ACC112 (cell line): ENCODE data around the gene ANKRD27.
"Not testable (repeated sequence)": the region's sequence is repeated elsewhere in the genome, so short reads cannot be mapped to it uniquely, and the experiment has no call there.

ENCODE experiments used
- H2AFZ ChIP-seq: fragments of 200-600 bp; sonication (generic); one replicate; pipeline ENCODE4 v1.6.0; 2017; ENCODE audit warnings: antibody characterized with exemption, low read length; ENCODE audit not compliant: unreplicated experiment
- H3K27ac ChIP-seq: fragments of 200-600 bp; sonication (generic); 2 replicates; pipeline ENCODE4 v1.5.1; 2014; ENCODE audit warnings: low read depth, mild to moderate bottlenecking, antibody characterized with exemption, low read length, moderate library complexity
- H3K27me3 ChIP-seq: fragments of 200-600 bp; sonication (generic); 2 replicates; pipeline ENCODE4 v1.6.1; 2014; ENCODE audit warnings: mild to moderate bottlenecking, antibody characterized with exemption, low read length, moderate library complexity, mixed read lengths; ENCODE audit not compliant: insufficient read depth
- H3K36me3 ChIP-seq: fragments of 200-600 bp; sonication (generic); 2 replicates; pipeline ENCODE4 v1.6.1; 2016; ENCODE audit warnings: mild to moderate bottlenecking, antibody characterized with exemption, low read length, moderate library complexity, mixed read lengths; ENCODE audit not compliant: insufficient read depth
- H3K4me1 ChIP-seq: fragments of 200-600 bp; sonication (generic); one replicate; pipeline ENCODE4 v1.6.1; 2016; ENCODE audit warnings: low read length, mixed read lengths; ENCODE audit not compliant: insufficient read depth, unreplicated experiment, control insufficient read depth
- H3K4me3 ChIP-seq: fragments of 200-600 bp; sonication (generic); 2 replicates; pipeline ENCODE4 v1.5.1; 2014; ENCODE audit warnings: mild to moderate bottlenecking, low read depth, low read length
- H3K79me2 ChIP-seq: fragments of 200-600 bp; sonication (generic); one replicate; pipeline ENCODE4 v1.6.0; 2016; ENCODE audit warnings: low read length; ENCODE audit not compliant: control insufficient read depth, unreplicated experiment, insufficient read depth

Gene ANKRD27

GRCh38 chr19:32652894-32653598 is 21.9 kb downstream of the ANKRD27 start:
- no peaks in the 10 kb centered on the region for H3K36me3 ChIP-seq
- H3K27me3 ChIP-seq: no peaks in the 10 kb centered on the region
- H3K27ac ChIP-seq: no peak overlapping the region
- H3K4me1 ChIP-seq: no peaks in the 10 kb centered on the region
- H2AFZ ChIP-seq: no peak overlapping the region
- H3K4me3 ChIP-seq: no peak overlapping the region
- no peaks in the 10 kb centered on the region for H3K79me2 ChIP-seq

DNA sequence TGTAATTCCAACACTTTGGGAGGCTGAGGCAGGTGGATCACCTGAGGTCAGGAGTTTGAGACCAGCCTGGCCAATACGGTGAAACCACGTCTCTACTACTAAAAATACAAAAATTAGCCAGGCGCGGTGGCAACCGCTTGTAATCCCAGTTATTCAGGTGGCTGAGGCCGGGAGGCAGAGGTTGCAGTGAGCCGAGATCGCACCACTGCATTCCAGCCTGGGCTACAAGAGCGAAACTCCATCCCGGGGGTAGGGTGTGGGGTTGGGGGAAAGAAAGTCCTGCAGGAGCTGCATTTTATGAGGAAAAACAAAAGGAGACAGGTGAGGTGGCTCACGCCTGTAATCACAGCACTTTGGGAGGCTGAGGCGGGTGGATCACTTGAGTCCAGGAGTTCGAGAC is 22.6 kb downstream of the ANKRD27 start:
- not testable (repeated sequence) for H3K36me3 ChIP-seq, H3K4me1 ChIP-seq, H3K79me2 ChIP-seq, H3K27ac ChIP-seq, H2AFZ ChIP-seq, H3K27me3 ChIP-seq, H3K4me3 ChIP-seq

- no peaks in the 10 kb centered on the region for H3K4me1 ChIP-seq
- no peak overlapping the region for H2AFZ ChIP-seq
- H3K27ac ChIP-seq: no peak overlapping the region
- no peaks in the 10 kb centered on the region for H3K79me2 ChIP-seq
- H3K4me3 ChIP-seq: no peak overlapping the region
- no peaks in the 10 kb centered on the region for H3K27me3 ChIP-seq
- H3K36me3 ChIP-seq: no peaks in the 10 kb centered on the region
Measured at GRCh38 chr19:32651729-32652140, 23.2 kb downstream of the ANKRD27 start.

DNA sequence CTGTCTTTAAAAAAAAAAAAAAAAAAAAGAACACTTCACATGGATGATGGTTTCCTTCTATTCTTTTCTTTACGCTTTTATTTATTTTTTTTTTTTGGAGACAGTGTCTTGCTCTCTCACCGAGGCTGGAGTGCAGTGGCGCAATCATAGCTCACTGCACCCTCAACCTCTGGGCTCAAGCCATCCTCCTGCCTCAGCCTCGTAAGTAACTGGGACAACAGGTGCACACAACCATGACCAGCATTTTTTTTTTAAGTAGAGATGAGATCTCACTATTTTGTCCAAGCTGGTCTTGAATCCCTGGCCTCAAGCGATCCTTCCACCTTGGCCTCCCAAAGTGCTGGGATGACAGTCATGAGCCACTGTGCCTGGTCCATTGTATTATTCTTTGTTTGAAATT is 24.3 kb downstream of the ANKRD27 start:
- H3K36me3 ChIP-seq: no peaks in the 10 kb centered on the region
- H3K4me1 ChIP-seq: no peaks in the 10 kb centered on the region
- no peaks in the 10 kb centered on the region for H3K27me3 ChIP-seq
- H3K27ac ChIP-seq: no peak overlapping the region
- H3K4me3 ChIP-seq: no peak overlapping the region
- H2AFZ ChIP-seq: no peak overlapping the region
- no peaks in the 10 kb centered on the region for H3K79me2 ChIP-seq

DNA sequence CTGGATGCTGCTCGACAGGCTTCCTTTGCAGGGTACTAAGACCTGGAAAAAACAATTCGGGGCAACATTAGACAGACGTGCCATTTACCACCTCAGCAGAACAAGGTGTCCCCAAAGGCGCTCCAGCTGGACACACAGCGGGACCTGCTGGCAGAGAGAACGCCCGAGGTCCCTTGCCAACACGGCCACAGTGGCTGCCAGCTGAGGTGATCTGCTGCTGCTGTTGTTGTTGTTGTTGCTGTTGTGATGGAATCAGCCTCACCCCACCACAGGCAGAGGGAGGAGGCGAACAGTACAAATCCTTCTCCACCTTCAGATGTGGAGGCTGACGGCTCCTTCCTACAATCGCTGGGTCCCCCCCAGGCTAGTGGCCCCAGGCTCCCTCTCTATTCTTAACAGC is 25.2 kb downstream of the ANKRD27 start:
- H3K79me2 ChIP-seq: no peaks in the 10 kb centered on the region
- H3K4me1 ChIP-seq: no peaks in the 10 kb centered on the region
- H3K36me3 ChIP-seq: no peaks in the 10 kb centered on the region
- H2AFZ ChIP-seq: no peak overlapping the region
- H3K4me3 ChIP-seq: no peak overlapping the region
- no peaks in the 10 kb centered on the region for H3K27me3 ChIP-seq
- H3K27ac ChIP-seq: no peak overlapping the region

GRCh38 chr19:32647361-32647760 is 27.6 kb downstream of the ANKRD27 start:
- Histone ChIP-seq H3K4me3 (no peak overlapping the region), H3K36me3 (no peaks in the 10 kb centered on the region)

DNA sequence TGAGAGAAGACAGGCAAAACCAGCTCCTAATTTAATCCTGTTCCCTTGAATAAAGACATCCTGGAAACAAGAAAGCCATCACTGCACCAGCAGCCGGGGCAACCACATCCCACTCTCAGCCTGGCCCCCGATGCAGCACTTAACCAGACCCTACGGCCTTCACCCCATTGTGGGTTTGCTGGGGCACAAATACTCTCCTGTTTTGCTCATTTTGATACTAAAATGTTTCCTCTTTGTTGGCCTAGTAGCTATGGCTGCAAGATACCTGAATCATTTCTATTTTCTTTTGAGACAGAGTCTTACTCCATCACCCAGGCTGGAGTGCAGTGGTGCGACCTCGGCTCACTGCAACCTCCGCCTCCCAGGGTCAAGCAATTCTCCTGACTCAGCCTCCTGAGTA is 28.4 kb downstream of the ANKRD27 start:
- Histone ChIP-seq H3K4me3 (no peak overlapping the region), H3K27ac (no peak overlapping the region), H3K27me3 (no peaks in the 10 kb centered on the region), H3K79me2 (no peaks in the 10 kb centered on the region), H2AFZ (no peak overlapping the region), H3K36me3 (no peaks in the 10 kb centered on the region), H3K4me1 (no peaks in the 10 kb centered on the region)

More at GRCh38 chr19:32647361-32647760, 27.6 kb downstream of the ANKRD27 start:
- Histone ChIP-seq H2AFZ (no peak overlapping the region), H3K4me1 (no peaks in the 10 kb centered on the region), H3K27me3 (no peaks in the 10 kb centered on the region), H3K79me2 (no peaks in the 10 kb centered on the region), H3K27ac (no peak overlapping the region)

- H3K4me3 ChIP-seq: no peak overlapping the region
- H3K4me1 ChIP-seq: no peaks in the 10 kb centered on the region
- H2AFZ ChIP-seq: no peak overlapping the region
- no peak overlapping the region for H3K27ac ChIP-seq
- no peaks in the 10 kb centered on the region for H3K36me3 ChIP-seq
- no peaks in the 10 kb centered on the region for H3K27me3 ChIP-seq
- no peaks in the 10 kb centered on the region for H3K79me2 ChIP-seq
Measured at GRCh38 chr19:32642771-32643170, 32.2 kb downstream of the ANKRD27 start.

- no peaks in the 10 kb centered on the region for H3K36me3 ChIP-seq
- no peaks in the 10 kb centered on the region for H3K79me2 ChIP-seq
- H3K27ac ChIP-seq: no peak overlapping the region
- H2AFZ ChIP-seq: no peak overlapping the region
- H3K27me3 ChIP-seq: no peaks in the 10 kb centered on the region
- H3K4me3 ChIP-seq: no peak overlapping the region
- no peaks in the 10 kb centered on the region for H3K4me1 ChIP-seq
Measured at GRCh38 chr19:32638625-32639024, 36.4 kb downstream of the ANKRD27 start.

DNA sequence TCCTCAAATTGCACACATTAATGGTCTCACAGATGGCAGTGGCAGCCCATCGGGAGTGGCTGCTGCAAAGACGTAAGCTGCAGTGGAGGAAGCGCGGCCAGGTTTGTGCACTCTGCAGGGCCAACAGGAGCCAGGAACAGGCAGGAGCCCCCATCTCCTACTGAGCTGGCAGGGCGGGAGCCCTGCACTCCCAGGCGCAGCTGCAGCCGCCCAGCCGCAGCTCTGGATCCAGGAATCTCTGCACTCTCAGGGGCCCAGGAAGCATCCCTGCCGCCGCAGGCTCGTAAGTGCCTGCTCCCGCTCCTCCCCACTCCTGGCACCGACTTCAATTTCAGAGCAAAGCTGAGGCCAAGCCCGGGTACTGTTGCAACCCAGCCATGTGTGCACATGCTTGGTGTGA is 37.5 kb downstream of the ANKRD27 start:
- Histone ChIP-seq H3K27ac (no peak overlapping the region), H3K36me3 (no peaks in the 10 kb centered on the region), H3K4me1 (no peaks in the 10 kb centered on the region), H3K79me2 (no peaks in the 10 kb centered on the region), H3K27me3 (no peaks in the 10 kb centered on the region), H2AFZ (no peak overlapping the region), H3K4me3 (no peak overlapping the region)

DNA sequence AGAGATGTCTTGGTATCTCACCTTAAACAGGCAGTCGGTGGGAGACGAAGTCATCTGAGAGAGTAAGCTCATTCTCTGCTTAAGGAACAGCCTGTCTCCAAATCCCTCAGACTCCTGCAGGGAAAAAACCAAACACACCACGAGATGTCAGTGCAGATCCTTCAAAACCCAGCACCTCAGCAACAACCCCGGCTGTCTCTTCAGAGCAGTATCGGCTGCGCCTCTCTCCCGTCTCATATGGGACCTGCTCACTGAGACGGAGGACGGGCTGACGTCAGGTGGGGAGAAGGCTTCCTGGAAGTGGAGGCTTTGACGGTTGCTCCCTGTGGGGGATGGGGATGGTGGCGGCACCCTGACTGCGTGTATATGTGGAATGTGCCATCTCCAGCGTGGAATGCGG is 43.6 kb downstream of the ANKRD27 start:
- Histone ChIP-seq H3K79me2 (no peaks in the 10 kb centered on the region), H3K27me3 (no peaks in the 10 kb centered on the region), H3K4me1 (no peaks in the 10 kb centered on the region), H3K27ac (no peak overlapping the region), H3K4me3 (no peak overlapping the region), H3K36me3 (no peaks in the 10 kb centered on the region), H2AFZ (no peak overlapping the region)
